Osteoblast (primary cell): ENCODE measurements around the gene FARP1. TPM values are rescaled to one million over a fixed set of nuclear protein-coding genes. Genes with fewer than 3 reads are reported as not detected.

Experiments used
- DNase-seq: peaks from one replicate; pipeline ENCODE4 v3.0.0; 2011; ENCODE audit warnings: low spot score, mixed read lengths; ENCODE audit not compliant: insufficient read length; ENCODE audit errors: missing footprints
- H2AFZ ChIP-seq: 2 replicates; pipeline ENCODE4 v1.6.0; 2011; ENCODE audit warnings: mild to moderate bottlenecking, low read length
- H3K27ac ChIP-seq: 2 replicates; pipeline ENCODE4 v1.5.1; 2011; ENCODE audit warnings: mild to moderate bottlenecking, low read depth, low read length, moderate library complexity
- H3K27me3 ChIP-seq: 2 replicates; pipeline ENCODE4 v1.6.0; 2012; ENCODE audit warnings: mild to moderate bottlenecking, control low read depth, inconsistent platforms, low read length, moderate library complexity; ENCODE audit not compliant: insufficient read depth
- H3K36me3 ChIP-seq: 2 replicates; pipeline ENCODE4 v1.5.1; 2011; ENCODE audit warnings: mild to moderate bottlenecking, low read length, control low read depth, moderate library complexity; ENCODE audit not compliant: insufficient read depth
- H3K4me1 ChIP-seq: 2 replicates; pipeline ENCODE4 v1.5.1; 2011; ENCODE audit warnings: mild to moderate bottlenecking, low read length, control low read depth, moderate library complexity; ENCODE audit not compliant: insufficient read depth
- H3K4me2 ChIP-seq: 2 replicates; pipeline ENCODE4 v1.6.0; 2011; ENCODE audit warnings: mild to moderate bottlenecking, low read length; ENCODE audit not compliant: insufficient read depth
- H3K4me3 ChIP-seq: fragments of 200-600 bp; sonication (generic); 3 replicates; pipeline ENCODE4 v1.5.1; 2012; ENCODE audit warnings: mild to moderate bottlenecking, low read length, inconsistent platforms; ENCODE audit not compliant: insufficient read depth
- H3K79me2 ChIP-seq: 2 replicates; pipeline ENCODE4 v1.6.0; 2012; ENCODE audit warnings: mild to moderate bottlenecking, low read length, control low read depth, inconsistent platforms; ENCODE audit not compliant: insufficient read depth
- H3K9me3 ChIP-seq: 2 replicates; pipeline ENCODE4 v1.5.1; 2011; ENCODE audit warnings: low read depth, low read length, control low read depth
- H4K20me1 ChIP-seq: 2 replicates; pipeline ENCODE4 v1.6.0; 2012; ENCODE audit warnings: mild to moderate bottlenecking, low read length, control low read depth; ENCODE audit not compliant: insufficient read depth
- total RNA-seq: library from RNA; depleted of rRNA; stranded (reverse); fragments of >200 nt; gene quantifications from 2 replicates; pipeline ENCODE4 v1.2.3, GENCODE V29; 2012
- TF ChIP-seq, protein P1 (sequence below): IDR thresholded peaks from 2 replicates; pipeline ENCODE4 v1.5.1; 2011; ENCODE audit warnings: mild to moderate bottlenecking, low read depth, low read length, moderate library complexity; ENCODE audit errors: extremely low read depth

Gene FARP1
- total RNA-seq, 1 donor, result 36.2 TPM

DNA sequence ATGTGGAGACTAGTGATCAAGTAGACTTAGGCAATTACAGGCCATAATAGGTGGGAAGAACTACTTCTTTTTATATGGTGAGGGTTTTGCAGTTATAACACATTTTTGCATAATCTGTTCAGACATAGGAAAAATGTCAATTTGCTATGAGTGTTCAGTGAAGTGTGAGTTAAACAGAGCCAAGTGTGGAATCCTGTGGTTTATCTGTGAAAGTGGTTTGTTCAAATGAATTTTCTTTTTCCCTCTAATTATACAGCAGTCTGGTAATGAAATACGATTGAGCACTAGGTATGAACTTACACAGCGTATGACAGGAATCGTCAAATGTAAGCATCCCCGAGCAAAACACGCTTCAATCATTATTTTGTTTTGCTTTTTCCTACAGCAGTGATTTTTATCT lies 255.7 kb downstream of the FARP1 start:
- Histone ChIP-seq H3K4me3 (no peak overlapping the region), H3K27ac (no peak overlapping the region), H3K4me1 (peaks cover 4% of the 10 kb centered on the region), H3K27me3 (no peaks in the 10 kb centered on the region), H3K9me3 (no peaks in the 10 kb centered on the region), H3K4me2 (no peak overlapping the region), H4K20me1 (no peaks in the 10 kb centered on the region), H3K79me2 (no peaks in the 10 kb centered on the region), H3K36me3 (peaks cover 19% of the 10 kb centered on the region), H2AFZ (no peak overlapping the region)
- TF ChIP-seq, protein P1, sequence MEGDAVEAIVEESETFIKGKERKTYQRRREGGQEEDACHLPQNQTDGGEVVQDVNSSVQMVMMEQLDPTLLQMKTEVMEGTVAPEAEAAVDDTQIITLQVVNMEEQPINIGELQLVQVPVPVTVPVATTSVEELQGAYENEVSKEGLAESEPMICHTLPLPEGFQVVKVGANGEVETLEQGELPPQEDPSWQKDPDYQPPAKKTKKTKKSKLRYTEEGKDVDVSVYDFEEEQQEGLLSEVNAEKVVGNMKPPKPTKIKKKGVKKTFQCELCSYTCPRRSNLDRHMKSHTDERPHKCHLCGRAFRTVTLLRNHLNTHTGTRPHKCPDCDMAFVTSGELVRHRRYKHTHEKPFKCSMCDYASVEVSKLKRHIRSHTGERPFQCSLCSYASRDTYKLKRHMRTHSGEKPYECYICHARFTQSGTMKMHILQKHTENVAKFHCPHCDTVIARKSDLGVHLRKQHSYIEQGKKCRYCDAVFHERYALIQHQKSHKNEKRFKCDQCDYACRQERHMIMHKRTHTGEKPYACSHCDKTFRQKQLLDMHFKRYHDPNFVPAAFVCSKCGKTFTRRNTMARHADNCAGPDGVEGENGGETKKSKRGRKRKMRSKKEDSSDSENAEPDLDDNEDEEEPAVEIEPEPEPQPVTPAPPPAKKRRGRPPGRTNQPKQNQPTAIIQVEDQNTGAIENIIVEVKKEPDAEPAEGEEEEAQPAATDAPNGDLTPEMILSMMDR, result no peak
- DNase-seq, result no peak

DNA sequence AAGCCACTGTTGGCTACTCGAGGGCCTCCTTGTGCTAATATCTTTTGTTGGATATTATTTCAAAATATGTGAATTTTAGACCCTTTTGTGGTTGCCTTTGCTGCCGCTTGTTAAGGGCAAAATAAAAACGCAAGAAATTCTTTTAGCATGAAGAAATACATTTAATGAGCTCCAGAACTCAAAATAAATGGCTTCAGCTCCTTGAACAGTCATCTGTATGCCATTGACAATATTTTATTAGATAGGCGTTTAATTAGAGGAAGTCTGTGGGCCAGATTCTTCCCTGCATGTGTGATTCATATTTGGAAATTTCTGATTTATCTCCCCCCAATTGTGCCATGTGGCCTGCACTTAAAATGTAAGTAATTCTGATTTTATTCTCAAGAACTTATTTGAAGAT lies 256.9 kb downstream of the FARP1 start:
- no peaks in the 10 kb centered on the region for H3K9me3 ChIP-seq
- TF ChIP-seq, protein P1, result no peak
- no peak overlapping the region for H2AFZ ChIP-seq
- H3K4me1 ChIP-seq, result peaks cover 4% of the 10 kb centered on the region
- no peak overlapping the region for H3K4me3 ChIP-seq
- H3K79me2 ChIP-seq, result no peaks in the 10 kb centered on the region
- H3K27me3 ChIP-seq, result no peaks in the 10 kb centered on the region
- no peak overlapping the region for H3K4me2 ChIP-seq
- H3K36me3 ChIP-seq, result peaks cover 21% of the 10 kb centered on the region
- DNase-seq, result no peak
- H4K20me1 ChIP-seq, result no peaks in the 10 kb centered on the region
- H3K27ac ChIP-seq, result no peak overlapping the region

DNA sequence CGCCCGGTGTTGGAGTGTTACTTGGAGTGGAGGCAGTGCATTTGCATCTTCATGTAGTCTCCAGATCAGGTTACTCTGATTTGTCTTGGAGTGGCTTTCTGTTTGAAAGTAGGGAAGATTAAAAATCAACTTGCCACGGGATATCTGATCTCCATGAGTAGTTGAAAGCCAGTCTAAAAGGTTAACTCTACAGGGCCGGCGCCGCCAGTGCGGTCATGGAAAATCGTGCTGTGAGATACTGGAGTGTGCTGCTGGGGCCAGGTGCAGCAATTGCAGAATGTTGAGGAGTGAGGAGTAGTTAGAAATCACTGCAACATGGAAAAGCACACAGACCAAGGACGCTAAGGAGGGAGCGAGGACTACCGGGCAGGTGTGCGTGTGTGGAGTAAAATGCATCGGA lies 259.0 kb downstream of the FARP1 start:
- Histone ChIP-seq H3K4me1 (peaks cover 4% of the 10 kb centered on the region), H3K4me3 (no peak overlapping the region), H2AFZ (no peak overlapping the region), H3K27ac (no peak overlapping the region), H3K79me2 (no peaks in the 10 kb centered on the region), H3K27me3 (no peaks in the 10 kb centered on the region), H3K36me3 (peaks cover 7% of the 10 kb centered on the region), H3K9me3 (no peaks in the 10 kb centered on the region), H4K20me1 (no peaks in the 10 kb centered on the region), H3K4me2 (no peak overlapping the region)
- DNase-seq, result no peak
- TF ChIP-seq, protein P1, result no peak

DNA sequence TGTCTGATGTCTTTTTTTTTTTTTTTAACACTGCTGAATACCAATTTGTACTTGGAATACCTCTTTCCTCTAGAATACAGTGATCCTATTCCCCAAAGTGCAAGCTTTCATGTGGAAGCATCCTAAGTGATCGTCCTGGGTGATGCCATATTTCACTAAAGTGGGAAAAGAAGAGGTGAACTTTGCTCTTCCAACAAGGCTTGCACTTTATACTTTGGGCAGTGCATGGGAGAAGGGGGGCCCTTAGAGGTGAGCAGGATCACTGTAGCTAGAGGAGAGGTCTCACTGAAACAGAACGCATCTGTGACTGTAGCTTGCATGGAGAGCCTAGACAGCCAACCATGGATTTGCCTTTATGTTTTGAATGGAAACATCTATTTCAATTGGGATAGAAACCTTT lies 260.2 kb downstream of the FARP1 start:
- peaks cover 12% of the 10 kb centered on the region for H3K36me3 ChIP-seq
- no peak overlapping the region for H3K4me2 ChIP-seq
- peaks cover 4% of the 10 kb centered on the region for H3K4me1 ChIP-seq
- no peak for DNase-seq
- H3K27me3 ChIP-seq, result no peaks in the 10 kb centered on the region
- H3K27ac ChIP-seq, result no peak overlapping the region
- H3K4me3 ChIP-seq, result no peak overlapping the region
- H4K20me1 ChIP-seq, result no peaks in the 10 kb centered on the region
- H3K9me3 ChIP-seq, result no peaks in the 10 kb centered on the region
- H3K79me2 ChIP-seq, result no peaks in the 10 kb centered on the region
- TF ChIP-seq, protein P1, result no peak
- no peak overlapping the region for H2AFZ ChIP-seq
